Activated effector memory CD4-positive, alpha-beta T cell treated with Interleukin-2 at 50 U/mL for 16 hours (primary cell): Measurements from ENCODE around the gene GFER.
"Not testable (repeated sequence)": the region's sequence is repeated elsewhere in the genome, so short reads cannot be mapped to it uniquely, and the experiment has no call there.

Source experiments
- DNase-seq: peaks from one replicate; pipeline ENCODE4 v3.0.0-alpha.2; 2020

Gene GFER

DNA sequence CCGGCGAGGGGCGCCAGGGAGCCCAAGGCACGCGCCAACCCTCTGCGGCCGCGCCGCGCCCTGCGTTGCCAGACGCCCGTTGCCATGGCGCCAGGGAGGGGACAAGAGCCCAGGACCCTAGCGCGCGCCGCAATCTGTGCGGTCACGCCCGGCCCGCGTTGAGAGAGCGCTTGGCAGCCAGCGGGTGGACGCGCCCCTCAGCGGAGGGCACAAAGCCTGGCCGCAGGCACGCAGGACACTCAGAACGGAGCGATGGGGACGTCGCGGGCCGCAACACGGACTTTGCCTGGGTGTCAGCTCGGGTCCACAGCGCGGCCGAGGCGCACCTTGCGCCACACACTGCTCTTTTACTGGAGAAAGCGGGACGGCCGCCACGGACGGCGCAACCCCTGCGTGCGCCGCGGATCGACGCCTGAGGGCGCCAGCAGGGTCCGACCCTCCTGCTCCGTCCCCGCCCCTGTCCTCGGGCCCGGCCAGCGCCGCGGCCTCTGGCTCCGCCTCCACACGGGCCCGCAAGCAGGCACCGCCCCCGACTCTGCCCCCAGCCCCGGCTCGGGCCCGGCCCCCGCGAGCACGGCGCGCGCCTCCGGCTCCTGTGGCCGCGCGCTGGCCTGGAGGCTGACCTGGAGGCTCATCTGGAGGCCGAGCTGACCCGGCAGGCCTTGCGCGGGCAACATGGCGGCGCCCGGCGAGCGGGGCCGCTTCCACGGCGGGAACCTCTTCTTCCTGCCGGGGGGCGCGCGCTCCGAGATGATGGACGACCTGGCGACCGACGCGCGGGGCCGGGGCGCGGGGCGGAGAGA is at the start of gene GFER:
Gene GFER (plus strand): TSS at position 650 of the 803 bp plus-strand sequence. CDS start 26 bp downstream, at position 676.
- peak; percentile 58 for DNase-seq

DNA sequence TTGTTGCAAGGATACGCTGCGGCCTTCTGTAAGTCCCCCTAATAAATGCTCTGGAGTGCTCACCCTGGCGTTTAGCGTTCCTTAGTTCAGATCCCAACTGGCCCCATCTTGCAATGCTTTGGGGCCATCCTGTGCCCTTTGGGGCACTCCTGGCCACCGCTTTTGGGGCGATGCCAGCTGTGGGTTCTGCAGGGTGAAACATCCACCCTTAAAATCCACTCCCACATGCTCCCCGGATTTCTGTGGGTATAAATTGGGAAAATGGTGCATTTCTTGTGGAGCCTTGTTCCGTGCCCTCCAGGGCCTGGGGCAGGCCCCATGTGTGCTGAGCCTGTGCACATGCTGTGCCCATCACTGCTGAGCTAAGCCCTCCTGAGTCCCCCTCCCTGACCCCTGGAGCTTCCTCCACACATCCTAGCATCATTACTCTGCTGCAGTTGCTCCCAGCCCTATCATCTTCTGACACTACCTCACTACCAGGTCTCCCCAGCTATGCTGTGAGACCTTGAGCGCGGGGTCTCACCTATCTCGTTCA is 47.0 kb upstream of the GFER start:
- DNase-seq, result no peak

DNA sequence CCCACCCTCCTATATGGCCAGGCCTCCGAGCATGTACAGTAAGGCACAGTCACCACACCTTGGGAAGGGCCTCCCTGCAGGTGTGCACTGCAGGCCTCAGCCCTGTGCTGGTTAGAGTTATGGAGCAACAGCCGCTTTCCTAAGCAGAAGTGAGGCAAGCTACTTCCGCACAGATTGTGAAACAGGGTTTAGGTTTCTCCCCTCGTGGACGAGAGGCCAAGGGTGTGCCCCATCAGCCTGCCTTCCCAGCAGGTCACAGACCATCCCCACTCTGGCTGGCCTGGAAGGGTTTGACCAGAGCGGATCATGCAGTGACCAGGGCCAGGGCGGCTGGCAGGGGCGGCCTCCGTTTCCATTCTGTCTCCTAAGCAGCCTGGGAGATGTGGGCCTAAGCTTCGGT is 45.7 kb upstream of the GFER start:
- no peak for DNase-seq

DNA sequence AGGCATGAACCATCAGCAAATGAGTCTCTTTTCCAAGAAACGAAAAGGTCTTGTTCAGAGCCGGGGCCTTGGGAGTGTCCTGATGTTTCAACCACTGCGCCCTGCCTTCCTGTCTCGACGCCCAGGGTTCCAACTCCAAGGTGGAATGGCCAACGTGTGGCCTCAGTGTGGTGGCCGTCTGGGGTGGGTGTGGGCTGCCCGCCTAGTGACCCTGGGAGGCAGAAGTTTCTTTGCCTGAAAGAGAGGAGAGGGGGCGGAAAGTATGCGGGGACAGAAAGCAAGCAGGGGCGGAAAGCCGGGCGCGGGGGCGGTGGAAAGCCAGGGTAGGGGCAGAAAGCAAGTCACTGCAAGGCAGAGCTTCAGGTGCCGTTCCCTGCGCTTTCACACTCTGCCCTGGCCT is 45.1 kb upstream of the GFER start:
- DNase-seq, result no peak

DNA sequence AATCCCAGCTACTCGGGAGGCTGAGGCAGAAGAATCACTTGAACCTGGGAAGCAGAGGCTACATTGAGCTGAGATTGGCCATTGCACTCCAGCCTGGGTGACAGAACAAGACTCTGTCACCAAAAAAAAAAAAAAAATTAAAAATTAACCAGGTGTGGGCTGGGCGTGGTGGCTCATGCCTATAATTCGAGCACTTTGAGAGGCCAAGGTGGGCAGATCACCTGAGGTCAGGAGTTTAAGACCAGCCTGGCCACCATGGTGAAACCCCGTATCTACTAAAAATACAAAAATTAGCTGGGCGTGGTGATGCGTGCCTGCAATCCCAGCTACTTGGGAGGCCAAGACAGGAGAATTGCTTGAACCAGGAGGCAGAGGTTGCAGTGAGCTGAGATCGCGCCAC is 44.2 kb upstream of the GFER start:
- DNase-seq, result not testable (repeated sequence)

DNA sequence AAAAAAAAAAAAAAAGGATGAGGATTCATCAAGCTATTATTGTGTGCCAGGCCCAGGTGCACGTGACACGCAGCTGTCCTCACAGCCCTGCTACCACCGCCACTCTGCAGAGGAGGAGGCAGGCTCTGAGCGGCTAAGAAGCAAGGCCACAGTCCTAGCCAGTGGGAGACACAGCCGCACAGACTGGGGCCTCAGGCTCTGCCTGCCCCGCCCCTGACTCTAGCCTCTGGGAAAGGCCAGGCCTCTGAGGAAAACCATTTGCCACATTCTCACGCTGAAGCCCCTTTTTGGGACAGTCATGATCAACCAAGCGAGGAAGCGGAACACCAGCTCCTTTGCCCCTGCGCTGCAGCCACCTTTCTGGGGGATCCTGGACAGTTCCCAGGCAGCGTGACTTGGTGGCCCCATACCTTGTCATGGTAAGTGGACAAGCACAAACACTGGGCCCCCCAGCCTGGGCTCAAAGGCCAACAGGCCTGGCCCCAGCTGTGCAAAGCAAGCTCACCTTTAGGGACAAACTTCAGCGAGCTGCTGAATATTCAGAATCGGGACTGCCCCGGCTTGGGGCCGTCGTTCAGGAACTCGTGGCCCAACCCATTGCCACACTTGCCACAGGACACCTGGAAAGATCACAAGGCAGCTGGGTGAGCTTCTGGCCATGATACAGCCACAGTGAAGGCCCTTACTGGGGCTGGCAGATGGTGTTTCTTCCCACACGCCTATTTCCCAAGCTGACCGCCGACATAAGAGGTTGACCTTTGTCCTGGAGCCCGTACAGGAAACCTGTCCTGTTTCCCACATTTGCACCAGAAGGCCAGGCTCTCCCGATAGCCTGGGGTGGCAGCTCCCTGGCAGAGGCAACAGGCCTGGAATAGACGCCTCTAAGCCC is 43.5 kb upstream of the GFER start:
- DNase-seq, result no peak

DNA sequence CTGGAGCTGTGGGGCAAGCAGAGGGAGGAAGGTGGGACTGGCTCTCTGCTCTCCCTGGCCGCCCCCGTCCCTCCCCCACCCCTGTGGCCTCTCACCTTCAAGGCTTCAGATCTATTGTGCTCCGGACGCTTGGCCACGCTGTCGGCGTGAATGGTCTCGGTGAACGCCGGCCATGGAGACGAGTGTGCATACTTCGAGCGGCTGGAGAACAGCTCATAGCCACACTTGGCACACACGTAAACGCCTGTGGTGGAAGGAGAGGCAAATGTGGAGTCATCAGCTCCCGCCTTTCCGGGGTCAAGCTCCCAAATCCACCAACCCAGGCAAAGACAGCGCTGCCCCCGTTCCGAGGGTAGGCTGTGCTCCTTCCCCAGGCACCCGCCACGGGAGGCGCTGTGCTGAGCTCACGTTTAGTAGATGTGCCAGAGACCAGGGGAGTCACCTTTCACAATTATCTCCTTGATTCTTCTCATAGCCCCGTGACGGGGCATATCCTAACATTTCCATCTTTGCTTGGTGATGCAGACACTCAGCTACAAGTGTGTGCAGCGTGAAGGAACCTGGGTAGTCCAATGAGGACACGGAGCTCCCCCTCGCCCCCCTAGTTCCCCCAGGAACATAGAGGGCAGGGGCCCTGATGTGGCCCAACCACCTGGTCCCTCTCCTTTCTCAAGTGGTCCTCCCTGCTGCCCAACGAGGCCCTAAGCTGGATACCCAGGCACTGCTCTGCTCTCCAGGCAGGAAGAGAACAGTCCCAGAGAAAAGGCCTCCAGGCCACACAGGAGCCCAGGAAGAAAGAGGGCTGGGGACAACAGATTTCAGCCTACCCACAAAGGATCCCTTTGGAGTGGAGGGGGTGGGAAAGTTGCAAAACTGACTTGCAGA is 42.6 kb upstream of the GFER start:
- DNase-seq, result no peak

DNA sequence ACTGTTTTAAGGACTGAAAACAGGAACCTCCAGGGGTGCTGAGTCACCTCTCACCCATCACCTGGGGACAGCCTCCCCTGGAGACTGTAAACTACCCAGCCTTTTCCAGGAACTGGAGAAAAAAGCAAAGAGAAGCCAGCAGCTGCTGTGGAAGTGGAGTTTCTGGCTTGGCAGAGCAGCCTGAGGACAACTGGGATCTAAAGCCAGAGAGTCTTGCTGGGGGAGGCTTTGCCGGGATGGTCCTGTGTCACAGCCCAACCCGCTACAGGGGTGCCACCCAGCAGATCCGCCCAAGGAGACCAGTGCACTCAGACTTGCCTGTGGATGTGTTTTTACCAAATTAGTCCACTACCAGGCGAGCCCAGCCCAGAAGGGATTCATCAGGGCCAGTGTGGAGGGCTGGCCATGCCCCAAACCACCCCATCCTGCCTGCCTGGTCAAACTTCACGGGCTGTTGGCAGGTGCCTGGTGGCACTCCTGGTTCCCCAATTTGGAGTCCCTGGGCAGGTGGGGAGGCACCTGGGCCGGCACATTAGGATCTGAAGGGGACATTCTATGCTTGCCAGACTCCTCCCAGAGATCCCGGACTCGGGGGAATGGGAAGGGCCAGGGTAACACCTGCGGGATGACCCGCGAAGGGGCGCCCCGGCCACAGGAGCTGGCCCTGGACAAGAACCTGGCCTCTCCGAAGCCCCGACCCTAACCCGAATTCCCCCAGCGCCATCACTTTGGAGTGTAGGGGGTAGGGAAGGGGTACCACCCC is 41.8 kb upstream of the GFER start:
- DNase-seq, result no peak

DNA sequence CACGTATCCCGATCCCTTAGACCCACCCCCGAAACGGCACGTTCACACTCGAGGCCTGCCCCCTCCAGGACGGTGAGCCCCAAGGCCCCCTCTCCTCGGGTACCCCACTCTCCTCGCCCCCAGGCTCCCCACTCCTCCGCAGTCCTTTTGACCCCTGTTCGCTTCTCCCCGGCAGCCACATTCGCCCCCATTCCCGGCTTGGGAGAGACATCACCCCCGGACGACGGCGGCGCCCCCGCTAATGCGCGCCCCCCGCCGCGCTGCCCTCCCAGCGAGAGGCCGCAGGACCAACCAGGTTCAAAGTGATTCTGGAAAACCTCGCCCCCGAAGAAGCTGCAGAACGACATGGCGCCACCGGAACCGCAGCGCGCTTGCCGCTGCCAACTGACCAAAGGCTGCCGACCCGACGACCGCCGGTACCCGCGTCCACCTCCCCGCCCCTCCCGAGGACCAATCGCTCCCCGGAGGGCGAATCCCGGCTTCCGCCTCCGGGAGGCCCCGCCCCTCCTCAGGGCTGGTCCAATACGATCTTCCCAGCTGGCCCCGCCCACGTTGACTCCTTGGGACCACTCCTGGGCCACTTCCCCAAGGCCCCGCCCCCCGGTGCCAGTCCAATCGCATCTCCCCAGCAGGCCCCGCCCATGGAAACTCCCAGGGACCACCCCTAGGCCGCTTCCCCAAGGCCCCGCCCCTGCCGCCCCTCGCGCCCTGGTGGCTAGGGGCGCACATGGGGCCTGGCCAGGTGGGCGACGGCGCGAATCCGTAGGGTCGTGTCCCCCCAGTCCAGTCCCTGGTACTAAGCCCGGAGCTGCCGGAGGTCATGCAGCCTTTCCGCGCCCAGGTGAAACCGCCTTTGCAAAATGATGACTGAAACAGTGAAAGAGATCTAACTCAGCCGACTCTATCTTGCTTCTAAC is 40.9 kb upstream of the GFER start, which contains the start of gene MSRB1:
Gene MSRB1 (minus strand): TSS at position 390 of the 917 bp plus-strand sequence. CDS start 43 bp downstream, at position 347.
- peak; percentile 98 for DNase-seq

DNA sequence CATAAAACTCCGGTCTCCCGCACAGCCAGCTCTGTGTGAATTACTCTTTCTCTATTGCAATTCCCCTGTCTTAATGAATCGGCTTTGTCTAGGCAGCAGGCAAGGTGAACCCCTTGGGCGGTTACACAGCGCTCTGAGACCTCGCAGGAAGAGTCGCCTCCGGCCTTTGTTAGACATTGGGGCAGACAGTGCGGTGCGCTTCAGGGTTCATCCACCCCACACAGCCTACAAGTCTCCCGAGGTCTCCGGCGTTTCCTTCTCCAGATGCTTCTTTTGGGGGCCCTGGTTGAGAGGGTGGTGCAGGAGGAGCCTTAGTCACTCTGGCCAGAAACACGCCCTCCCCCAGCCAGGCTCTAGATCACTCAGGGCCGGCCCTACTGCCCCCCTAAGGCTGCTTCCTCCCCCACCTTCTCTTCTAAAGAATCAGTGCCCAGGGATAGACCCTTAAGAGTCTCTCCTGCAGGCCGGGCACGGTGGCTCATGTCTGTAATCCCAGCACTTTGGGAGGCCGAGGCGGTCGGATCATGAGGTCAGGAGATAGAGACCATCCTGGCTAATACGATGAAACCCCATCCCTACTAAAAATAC is 39.3 kb upstream of the GFER start:
- DNase-seq, result no peak

DNA sequence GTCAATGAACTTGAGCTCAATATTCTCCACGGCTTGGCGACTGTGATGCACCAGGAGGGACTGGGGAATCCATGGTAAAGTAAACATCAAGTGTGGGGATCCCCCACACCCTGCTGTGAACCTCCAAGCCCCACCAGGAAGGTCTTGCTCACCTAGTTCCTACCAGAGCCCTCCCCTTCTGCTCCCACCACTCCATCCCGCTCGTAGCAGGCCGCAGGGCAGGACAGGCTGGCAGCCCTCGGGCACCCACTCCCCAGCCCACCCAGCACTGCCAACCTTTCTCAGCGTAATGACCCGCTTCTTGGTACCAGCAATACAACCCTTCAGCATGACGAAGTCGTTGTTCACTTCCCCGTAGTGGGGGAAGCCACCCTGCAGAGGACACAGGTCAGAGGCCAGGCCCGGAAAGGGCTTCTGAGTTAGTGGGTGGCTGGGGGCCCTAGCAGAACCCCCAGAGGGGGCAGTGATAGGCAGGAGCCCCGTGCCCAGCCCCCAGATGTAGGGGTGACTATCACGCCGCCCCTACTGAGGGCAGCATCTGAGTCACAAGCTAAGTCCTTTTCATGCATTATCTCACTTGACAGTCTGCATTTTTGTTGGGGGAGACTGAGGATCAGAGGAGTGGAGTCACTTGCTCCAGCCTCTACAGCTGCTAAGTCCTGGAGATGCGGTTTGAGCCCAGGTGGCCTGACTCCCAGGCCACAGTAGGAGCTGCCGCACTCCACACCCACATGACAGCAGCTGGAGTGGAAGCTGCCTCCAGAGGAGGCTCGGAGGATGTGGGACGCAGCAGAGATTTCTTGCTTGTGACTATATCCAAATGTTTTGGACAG is 38.2 kb upstream of the GFER start:
- DNase-seq, result no peak

DNA sequence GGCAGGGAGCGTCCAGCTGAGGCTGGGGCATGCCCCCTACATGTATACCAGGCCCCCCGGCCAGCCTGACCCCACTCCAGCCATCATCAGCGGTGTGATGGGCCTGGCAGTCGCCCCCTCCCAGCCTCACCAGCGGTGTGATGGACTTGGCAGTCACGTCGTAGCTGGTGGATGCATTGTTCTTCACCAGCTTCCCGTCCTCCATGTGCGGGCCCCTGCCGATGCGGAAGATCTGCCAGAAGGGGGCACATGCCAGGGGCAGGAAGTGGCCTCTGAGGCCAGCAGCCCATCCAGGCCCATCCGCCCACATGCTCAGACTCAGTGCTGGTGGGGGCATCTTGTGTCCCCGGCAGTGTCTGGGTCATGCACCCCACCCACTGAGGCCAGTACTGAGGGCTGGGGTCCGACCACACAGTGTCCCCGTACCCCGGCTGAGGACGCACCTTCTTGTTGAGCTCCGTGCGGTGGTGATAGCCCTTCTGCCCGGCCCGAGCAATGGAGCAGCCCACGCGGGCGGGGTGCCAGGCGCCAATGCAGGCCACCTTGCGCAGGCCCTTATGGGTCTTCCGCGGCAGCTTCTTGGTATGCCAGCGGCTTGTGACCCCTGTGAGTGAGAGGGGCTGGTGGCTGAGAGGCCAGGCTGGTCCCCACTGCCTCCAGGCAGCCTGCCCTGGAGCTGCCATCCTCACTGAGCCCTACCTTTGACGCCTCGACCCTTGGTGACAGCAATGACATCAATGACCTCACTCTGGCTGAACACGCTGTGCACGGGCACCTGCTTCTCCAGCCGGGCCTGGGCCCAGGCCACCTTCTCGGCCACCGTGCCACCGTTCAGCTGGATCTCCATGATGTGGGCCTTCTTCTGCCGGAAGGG is 37.3 kb upstream of the GFER start:
- DNase-seq, result no peak

DNA sequence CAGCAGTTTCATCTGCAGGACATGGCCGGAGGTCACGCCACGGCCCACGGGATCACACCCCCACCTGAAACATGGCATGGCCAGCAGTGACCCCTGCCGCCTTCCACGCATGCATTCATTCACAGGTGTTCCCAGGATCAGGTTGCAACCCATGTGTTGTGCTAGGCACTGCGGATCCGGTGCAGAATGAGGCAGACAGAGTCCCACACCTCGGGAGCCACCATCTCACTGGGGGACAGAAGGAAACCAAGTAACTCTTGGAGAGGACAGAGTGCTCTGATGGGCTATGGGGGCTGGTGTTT is 36.7 kb upstream of the GFER start:
- no peak for DNase-seq

DNA sequence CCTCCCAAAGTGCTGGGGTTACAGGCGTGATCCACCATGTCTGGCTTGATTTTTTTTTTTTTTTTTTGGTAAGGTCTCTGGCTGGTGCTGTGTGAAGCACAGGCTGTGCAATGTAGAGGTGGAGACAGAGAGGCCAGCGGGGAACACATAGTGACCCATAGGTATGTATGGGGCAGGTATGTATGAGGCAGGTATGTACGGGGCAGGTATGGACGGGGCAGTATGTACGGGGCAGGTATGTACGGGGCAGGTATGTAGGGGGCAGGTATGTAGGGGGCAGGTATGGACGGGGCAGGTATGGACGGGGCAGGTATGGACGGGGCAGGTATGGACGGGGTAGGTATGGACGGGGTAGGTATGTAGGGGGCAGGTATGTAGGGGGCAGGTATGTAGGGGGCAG is 34.5 kb upstream of the GFER start:
- DNase-seq, result no peak

DNA sequence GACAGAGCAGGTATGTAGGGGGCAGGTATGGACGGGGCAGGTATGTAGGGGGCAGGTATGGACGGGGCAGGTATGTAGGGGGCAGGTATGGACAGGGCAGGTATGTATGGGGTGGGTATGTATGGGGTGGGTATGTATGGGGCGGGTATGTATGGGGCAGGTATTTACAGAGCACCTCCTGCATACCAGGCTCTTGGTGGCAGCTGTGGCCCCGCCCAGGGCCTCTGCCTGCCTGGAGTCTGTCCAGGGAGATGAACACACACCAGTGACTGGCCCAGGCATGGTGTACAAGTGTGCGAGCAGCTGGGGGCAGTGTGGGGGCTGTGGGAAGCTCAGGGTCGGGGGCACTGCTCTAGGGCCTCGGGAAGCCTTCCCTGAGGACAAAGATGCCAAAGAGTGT is 33.9 kb upstream of the GFER start:
- DNase-seq, result no peak

DNA sequence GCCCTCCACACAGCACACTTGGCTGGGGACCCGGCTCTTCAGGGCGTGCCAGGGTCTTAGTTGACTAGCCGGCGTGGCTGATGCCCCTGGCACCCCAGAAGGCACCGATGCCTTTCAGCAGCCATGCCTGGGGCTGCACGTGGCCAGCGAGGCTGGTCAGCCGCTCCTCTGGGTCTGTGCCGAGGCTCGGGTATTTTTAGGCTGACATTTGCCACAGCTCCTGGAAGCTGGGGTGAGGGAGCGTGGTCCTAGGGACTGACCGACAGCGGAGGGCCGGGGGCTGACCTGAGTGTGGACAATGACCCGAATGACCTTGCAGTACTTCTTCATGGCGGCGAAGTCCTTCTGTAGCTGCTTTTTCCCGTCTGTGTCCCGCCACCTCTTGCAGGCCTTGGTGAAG is 33.4 kb upstream of the GFER start:
- no peak for DNase-seq

DNA sequence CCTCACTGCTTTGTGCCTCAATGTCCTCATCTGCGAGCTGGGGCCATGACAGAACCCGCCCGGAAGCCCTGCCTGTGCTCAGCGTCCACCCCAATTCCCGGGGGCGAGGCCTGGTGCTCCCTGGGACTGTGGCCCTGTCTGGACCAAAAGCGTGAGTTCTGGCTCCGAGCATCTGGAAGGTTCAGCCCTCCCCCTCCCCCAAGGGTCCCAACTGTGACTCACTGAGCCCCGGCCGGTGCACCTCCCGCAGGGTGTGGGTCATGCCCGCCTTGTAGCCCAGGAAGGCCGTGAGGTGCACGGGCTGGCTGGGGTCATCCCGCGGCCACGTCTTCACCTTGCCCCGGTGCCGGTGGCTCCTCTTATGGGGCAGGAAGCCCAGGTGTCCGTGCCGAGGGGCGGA is 30.3 kb upstream of the GFER start:
- no peak for DNase-seq

DNA sequence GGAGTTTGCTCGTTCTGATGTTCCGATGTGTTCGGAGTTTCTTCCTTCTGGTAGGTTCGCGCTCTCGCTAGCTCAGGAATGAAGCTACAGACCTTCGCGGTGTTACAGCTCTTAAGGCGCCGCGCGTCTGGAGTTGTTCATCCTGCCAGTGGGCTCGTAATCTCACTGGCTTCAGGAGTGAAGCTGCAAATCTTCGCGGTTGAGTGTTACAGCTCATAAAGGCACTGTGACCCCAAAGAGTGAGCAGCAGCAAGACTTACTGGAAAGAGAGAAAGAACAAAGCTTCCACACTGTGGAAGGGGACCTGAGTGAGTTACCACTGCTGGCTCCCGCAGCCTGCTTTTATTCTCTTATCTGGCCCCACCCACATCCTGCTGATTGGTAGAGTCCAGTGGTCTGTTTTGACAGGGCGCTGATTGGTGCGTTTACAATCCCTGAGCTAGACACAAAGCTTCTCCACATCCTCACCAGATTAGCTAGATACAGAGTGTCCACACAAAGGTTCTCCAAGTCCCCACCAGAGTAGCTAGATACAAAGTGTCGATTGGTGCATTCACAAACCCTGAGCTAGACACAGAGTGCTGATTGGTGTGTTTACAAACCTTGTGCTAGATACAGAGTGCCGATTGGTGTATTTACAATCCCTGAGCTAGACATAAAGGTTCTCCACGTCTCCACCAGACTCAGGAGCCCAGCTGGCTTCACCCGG is 26.4 kb upstream of the GFER start:
- DNase-seq, result not testable (repeated sequence)
